Measurements from ENCODE around the gene ACP3.

ACP3 gene

DNA sequence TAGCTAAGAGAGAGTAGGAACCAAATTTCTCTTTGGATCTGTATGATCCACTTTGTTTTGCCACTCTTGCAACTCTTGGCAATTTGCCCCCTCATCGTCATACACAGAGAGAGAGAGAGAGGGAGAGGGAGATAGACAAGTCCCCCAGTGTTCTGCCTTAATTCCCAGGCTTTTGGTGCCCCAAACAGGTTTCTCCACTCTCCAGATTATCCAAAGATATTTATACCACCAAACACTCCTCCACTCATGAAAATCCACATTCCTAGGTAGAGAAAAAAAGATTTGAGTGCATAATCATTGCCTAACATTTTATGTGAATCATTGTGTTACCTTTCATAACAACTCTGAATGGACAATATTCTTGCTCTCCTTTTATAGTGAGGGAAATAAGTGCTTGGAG is 15.3 kb downstream of the ACP3 start:
- TF ChIP-seq, protein P1, sequence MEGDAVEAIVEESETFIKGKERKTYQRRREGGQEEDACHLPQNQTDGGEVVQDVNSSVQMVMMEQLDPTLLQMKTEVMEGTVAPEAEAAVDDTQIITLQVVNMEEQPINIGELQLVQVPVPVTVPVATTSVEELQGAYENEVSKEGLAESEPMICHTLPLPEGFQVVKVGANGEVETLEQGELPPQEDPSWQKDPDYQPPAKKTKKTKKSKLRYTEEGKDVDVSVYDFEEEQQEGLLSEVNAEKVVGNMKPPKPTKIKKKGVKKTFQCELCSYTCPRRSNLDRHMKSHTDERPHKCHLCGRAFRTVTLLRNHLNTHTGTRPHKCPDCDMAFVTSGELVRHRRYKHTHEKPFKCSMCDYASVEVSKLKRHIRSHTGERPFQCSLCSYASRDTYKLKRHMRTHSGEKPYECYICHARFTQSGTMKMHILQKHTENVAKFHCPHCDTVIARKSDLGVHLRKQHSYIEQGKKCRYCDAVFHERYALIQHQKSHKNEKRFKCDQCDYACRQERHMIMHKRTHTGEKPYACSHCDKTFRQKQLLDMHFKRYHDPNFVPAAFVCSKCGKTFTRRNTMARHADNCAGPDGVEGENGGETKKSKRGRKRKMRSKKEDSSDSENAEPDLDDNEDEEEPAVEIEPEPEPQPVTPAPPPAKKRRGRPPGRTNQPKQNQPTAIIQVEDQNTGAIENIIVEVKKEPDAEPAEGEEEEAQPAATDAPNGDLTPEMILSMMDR (IDR thresholded peaks at IDR 0.05; ENCODE audit: low read depth, low read length, missing control alignments): no peak
- H3K4me3 ChIP-seq (ENCODE audit: low read depth, low read length): no peak overlapping the region
- DNase-seq (ENCODE audit: low read depth): no peak

DNA sequence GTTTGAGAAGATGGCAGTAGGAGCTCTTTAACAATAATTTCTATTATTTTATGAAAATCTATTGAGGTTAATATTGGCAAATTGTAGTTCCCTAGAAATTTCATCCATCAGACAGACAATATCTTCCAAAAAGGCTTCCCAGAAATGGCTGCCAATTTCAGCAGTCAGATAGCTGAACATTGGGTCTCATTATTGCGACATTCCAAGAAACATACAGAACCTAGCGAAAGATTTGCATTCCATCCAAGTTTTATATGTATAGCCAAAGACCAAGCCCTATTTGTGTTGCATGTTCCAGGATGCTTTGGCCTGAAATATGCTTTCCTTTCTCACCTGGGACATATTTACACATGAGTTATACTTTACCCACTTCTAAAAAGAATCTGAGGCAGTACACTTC is 24.5 kb downstream of the ACP3 start:
- DNase-seq (ENCODE audit: low read depth): no peak
- no peak overlapping the region for H3K4me3 ChIP-seq (ENCODE audit: low read depth, low read length)
- TF ChIP-seq, protein P1 (IDR thresholded peaks at IDR 0.05; ENCODE audit: low read depth, low read length, missing control alignments): no peak

DNA sequence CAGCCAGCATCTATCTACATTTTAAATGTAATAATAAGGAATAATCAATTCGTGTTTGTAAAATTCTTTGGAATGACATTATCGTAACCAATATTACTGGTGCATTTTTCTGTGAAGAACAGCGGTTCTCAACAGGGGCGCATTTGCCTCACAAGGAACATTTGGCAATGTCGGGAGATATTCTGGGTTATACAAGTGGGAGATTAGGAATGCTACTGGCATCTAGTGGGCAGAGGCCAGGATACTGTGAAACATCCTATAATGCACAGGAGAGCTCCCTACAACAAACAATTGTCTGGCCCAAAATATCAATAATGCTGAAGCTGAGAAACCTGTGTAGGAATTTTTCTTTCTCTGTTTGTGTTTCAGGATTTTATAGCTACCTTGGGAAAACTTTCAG is 25.0 kb downstream of the ACP3 start:
- no peak overlapping the region for H3K4me3 ChIP-seq (ENCODE audit: low read depth, low read length)
- no peak for DNase-seq (ENCODE audit: low read depth)
- TF ChIP-seq, protein P1 (IDR thresholded peaks at IDR 0.05; ENCODE audit: low read depth, low read length, missing control alignments): no peak

DNA sequence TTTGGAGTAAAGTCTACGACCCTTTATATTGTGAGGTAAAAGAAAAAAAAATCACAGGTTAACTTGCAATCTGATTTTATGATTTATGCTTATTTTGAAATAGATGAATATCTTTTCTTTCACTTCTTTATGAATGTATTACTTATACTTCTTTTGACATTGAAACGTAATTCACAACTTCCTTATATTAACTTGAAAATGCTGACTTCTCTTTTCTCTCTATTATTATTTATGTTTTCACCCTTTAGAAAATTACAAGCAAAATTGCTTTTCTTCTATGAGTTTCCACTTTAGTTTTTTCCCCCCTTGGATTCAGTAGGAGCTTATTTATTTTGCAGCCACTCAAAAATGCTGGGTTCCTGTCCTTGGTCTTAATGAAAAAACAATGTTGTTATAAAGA is 25.4 kb downstream of the ACP3 start:
- no peak for DNase-seq (ENCODE audit: low read depth)
- TF ChIP-seq, protein P1 (IDR thresholded peaks at IDR 0.05; ENCODE audit: low read depth, low read length, missing control alignments): no peak
- no peak overlapping the region for H3K4me3 ChIP-seq (ENCODE audit: low read depth, low read length)

DNA sequence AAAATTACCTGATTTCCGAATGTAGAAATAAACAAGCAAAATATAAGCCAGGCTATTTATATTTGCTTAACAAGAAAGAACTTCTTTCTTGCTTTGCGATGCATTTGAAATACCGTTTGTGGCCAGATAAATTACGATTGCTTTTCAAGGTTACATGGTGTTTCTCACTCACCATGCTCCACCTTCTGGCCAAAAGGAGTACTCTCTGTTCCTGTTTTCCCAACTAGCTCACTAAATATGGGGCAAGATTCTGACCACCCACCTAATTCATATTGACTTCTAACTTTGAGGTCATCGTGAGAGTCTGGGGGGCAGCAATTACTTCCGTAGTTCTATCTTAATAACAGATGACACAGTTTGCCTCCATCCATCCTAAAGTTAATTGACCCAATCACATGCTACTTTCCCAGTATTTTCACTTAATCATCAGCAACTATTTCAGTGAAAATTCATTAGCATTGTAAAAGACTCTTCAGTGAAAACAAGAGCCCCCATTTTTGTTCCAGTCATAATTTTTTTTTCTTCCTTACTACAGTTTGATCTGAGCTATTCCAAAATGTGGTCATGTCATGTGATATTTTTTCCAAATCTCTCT is 25.9 kb downstream of the ACP3 start:
- no peak overlapping the region for H3K4me3 ChIP-seq (ENCODE audit: low read depth, low read length)
- TF ChIP-seq, protein P1 (IDR thresholded peaks at IDR 0.05; ENCODE audit: low read depth, low read length, missing control alignments): peak; percentile 78
- no peak for DNase-seq (ENCODE audit: low read depth)

DNA sequence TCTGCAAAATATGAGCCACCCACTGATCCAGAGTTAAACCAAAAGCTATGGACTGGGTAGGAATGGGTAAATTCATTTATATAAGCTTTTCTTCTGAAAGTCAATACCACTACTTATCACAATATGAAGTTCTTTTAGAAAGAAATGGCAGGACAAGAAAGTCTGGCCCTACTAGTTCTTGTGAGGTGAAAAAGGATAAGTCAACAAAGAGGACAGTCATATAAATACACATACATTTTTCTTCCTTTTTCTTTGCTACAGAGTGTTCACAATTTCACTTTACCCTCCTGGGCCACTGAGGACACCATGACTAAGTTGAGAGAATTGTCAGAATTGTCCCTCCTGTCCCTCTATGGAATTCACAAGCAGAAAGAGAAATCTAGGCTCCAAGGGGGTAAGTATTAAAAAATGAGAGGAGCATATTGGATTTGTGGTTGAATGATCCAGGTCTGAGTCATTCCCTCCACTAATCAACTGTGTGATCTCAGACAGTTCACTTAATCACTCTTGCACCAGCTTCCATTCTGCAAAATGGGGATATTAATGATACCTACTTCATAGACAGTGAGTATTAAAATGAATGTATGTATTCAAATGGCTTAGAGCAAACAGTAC is 27.6 kb downstream of the ACP3 start:
- no peak for DNase-seq (ENCODE audit: low read depth)
- TF ChIP-seq, protein P1 (IDR thresholded peaks at IDR 0.05; ENCODE audit: low read depth, low read length, missing control alignments): no peak
- H3K4me3 ChIP-seq (ENCODE audit: low read depth, low read length): no peak overlapping the region

Data from GM12864 (cell line).